Hematopoietic multipotent progenitor cell treated with erythropoietin and hydrocortisone succinate and interleukin-3 and kit ligand, for 6 days (in vitro differentiated cells): ENCODE data around the gene SIRPA.

Experiments used
- DNase-seq: peaks from one replicate; pipeline ENCODE4 v3.0.0-alpha.2; 2015

Gene SIRPA

GRCh38 chr20:1890469-1891262 lies 4.5 kb upstream of the SIRPA start:
- DNase-seq: no peak

GRCh38 chr20:1891263-1892118 lies 3.7 kb upstream of the SIRPA start:
- no peak for DNase-seq

DNA sequence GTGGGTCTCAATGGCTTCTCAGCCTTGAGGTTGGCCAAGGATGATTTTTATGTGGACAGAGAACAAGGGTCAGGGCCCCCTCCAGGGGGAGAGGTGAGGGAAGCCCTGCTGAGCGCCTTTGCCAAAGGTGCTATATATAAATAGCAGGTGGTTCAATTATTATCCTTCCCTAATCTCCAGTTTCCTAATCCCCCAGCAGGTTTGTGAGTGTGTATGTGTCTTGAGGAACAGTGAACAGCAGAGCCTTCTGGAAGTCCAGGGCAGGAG lies 3.2 kb upstream of the SIRPA start:
- no peak for DNase-seq

DNA sequence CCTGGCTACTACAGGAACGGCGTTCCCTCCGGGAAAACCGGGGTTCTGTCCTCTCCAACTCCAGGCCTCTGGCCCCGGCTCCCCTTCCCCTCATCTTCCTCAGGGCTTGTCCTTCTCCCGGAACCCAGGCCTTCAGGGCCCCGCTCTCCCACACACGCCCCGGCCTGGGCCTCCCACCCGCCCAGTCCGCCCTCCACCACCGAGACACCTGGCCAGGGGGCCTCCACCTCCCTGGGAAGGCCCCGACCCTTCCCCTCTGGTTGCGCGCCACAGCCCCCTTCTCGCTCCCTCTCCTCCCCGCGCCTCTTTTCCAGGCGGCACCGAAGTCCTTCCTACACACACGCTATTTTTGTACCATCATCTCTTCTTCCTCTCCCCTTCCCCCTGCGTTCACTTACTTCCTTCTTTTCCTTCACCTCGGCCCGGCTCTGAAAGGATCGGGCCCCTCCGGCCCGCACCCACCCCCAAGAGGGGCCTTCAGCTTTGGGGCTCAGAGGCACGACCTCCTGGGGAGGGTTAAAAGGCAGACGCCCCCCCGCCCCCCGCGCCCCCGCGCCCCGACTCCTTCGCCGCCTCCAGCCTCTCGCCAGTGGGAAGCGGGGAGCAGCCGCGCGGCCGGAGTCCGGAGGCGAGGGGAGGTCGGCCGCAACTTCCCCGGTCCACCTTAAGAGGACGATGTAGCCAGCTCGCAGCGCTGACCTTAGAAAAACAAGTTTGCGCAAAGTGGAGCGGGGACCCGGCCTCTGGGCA lies 1.3 kb upstream of the SIRPA start:
- peak; percentile 40 for DNase-seq

- DNase-seq: peak; percentile 42
These were observed 696 bp upstream of the SIRPA start for GRCh38 chr20:1894471-1894950.

- DNase-seq: peak; percentile 18
These were observed 672 bp downstream of the SIRPA start for GRCh38 chr20:1895674-1896483.

- DNase-seq: peak; percentile 41
These were observed 1.5 kb downstream of the SIRPA start for GRCh38 chr20:1896484-1897258.

GRCh38 chr20:1897541-1897940 lies 2.3 kb downstream of the SIRPA start:
- DNase-seq: peak; percentile 45

GRCh38 chr20:1897965-1898464 lies 2.8 kb downstream of the SIRPA start:
- peak; percentile 69 for DNase-seq

DNA sequence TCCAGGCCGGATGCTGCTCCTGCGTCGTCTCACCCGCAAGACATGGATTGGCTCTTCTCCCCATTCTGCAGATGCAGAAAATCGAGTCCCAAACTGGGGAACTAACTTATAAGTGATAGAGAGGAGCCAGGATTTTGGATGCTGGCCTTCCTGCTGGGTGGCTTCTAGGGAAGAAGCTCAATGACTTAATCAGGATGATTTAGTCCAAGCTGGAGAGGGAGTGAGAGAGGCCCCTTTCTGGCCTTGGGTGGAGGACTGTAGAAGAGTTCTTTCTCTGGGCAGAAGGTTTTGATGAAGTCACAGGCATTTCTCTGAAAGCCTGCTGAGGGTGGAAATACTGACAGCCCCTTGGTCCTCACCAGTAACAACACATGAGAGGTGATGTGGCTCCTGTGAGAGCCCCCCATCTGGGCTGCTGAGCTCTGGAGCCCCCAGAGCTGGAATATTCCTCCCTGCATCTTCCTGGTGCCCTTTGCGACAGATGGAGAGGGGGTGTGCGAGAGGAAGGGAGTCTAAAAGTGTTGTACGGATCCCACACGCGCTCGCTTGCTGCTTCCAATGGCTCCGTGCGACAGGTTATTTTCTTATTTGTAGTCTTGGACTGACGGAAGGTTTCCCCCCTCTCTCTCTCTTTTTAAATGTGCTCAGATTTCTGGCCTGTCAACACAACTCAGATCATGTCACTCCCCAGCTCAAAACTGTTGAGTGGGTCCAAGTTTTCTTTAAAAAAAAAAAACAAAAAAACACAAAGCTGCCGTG lies 3.5 kb downstream of the SIRPA start:
- DNase-seq: no peak

GRCh38 chr20:1899241-1899525 lies 4.0 kb downstream of the SIRPA start:
- no peak for DNase-seq

DNA sequence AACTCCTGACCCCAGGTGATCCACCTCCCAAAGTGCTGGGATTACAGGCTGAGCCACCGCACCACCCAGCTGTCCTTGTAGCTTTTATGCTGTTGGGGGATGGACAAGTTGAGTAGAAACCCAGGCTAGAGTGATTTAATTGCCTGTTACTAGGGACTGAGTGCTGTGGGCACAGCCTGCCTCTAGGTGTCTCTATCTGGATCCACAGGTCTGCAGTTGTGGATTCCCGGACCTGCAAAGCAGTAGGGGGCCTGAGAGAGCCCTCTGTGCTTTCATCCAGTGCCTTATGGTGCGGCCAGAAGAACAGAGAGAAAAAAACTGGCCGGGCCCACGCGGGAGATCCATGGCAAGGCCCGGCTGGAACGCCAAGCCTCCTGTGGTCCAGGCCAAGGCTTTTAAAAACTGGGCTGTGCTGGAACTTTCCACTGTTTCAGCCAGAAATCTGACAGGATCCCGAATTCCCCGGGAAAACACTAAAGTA lies 5.2 kb downstream of the SIRPA start:
- peak; percentile 78 for DNase-seq

- DNase-seq: no peak
These were observed 6.5 kb downstream of the SIRPA start for GRCh38 chr20:1901704-1902103.

- DNase-seq: no peak
These were observed 7.0 kb downstream of the SIRPA start for GRCh38 chr20:1902188-1902587.

- no peak for DNase-seq
These were observed 8.9 kb downstream of the SIRPA start for GRCh38 chr20:1904135-1904534.

- no peak for DNase-seq
These were observed 9.8 kb downstream of the SIRPA start for GRCh38 chr20:1905009-1905408.

DNA sequence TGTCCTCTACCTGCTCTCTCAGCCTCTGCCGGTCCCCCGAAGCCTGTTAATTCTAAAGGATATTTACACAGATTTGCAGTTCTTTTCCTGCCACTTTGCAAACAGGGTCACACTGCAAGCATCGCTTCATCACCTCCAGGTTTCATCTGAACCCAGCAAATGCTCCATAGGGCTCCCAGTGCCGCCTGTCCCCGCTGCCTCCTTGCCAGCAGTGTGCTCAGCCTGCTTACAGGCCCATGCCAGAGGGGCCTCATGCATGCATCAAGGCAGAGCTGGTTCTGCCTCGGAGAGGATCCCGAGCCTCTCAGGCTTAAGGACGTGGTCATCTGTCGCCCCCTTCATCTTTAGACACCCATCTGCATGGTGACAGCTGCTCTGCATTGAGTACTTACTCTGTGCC lies 10.5 kb downstream of the SIRPA start:
- no peak for DNase-seq

GRCh38 chr20:1906361-1907051 lies 11.3 kb downstream of the SIRPA start:
- DNase-seq: no peak

DNA sequence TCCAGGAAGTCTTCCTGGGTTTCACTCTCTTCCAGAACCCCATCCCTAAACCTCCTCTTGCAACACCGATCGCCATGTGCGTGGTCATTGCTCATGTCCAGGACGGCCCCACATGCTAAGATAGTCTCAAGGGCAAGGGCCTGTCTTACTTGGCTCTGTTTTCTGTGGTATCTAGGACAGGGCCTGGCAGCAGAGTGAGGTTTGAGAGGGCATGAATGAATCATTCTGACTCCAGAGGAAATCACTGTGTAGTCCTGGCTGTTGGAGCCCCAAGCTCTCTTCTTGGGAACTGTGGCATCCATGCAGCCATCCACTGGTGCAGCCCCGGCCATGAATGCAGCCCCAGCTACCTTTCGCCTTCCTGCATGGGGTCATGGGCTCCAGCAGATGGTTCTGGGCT lies 12.4 kb downstream of the SIRPA start:
- DNase-seq: no peak

- no peak for DNase-seq
These were observed 13.0 kb downstream of the SIRPA start for GRCh38 chr20:1908191-1908590.
